Activated gamma-delta T cell treated with Interleukin-2 at 50 U/mL for 16 hours (primary cell): Measurements from ENCODE around the gene DEF6.
"Not testable (repeated sequence)": the region's sequence is repeated elsewhere in the genome, so short reads cannot be mapped to it uniquely, and the experiment has no call there.

ENCODE experiments used
- DNase-seq: peaks from one replicate; pipeline ENCODE4 v3.0.0-alpha.2; 2020

Gene DEF6

GRCh38 chr6:35311390-35312075 is 13.9 kb downstream of the DEF6 start:
- peak; percentile 70 for DNase-seq

GRCh38 chr6:35312076-35312800 is 14.6 kb downstream of the DEF6 start:
- DNase-seq = no peak

GRCh38 chr6:35312807-35313206 is 15.2 kb downstream of the DEF6 start:
- no peak for DNase-seq

GRCh38 chr6:35317483-35318195 is 20.0 kb downstream of the DEF6 start:
- DNase-seq = no peak

GRCh38 chr6:35318196-35319171 is 20.9 kb downstream of the DEF6 start:
- DNase-seq = no peak

GRCh38 chr6:35319346-35320030 is 21.9 kb downstream of the DEF6 start:
- DNase-seq = no peak

GRCh38 chr6:35320031-35320410 is 22.4 kb downstream of the DEF6 start:
- no peak for DNase-seq

GRCh38 chr6:35321091-35321490 is 23.5 kb downstream of the DEF6 start:
- DNase-seq = no peak

- DNase-seq = peak; percentile 77
Measured at GRCh38 chr6:35327349-35328027, 29.9 kb downstream of the DEF6 start.

- no peak for DNase-seq
Measured at GRCh38 chr6:35328108-35328723, 30.6 kb downstream of the DEF6 start.

GRCh38 chr6:35328965-35329364 is 31.3 kb downstream of the DEF6 start:
- not testable (repeated sequence) for DNase-seq

- DNase-seq = no peak
Measured at GRCh38 chr6:35330541-35331119, 33.0 kb downstream of the DEF6 start.

- peak; percentile 70 for DNase-seq
Measured at GRCh38 chr6:35332074-35332887, 34.7 kb downstream of the DEF6 start.

- no peak for DNase-seq
Measured at GRCh38 chr6:35341557-35341956, 43.9 kb downstream of the DEF6 start.

GRCh38 chr6:35342258-35343091 is 44.9 kb downstream of the DEF6 start, which contains the start of gene PPARD:
Gene PPARD, plus strand, starts transcription at chr6:35342558. Its CDS starts 68,530 bp downstream, at chr6:35411088.
- DNase-seq = peak; percentile 98

- DNase-seq = no peak
Measured at GRCh38 chr6:35343092-35343834, 45.6 kb downstream of the DEF6 start.

- no peak for DNase-seq
Measured at GRCh38 chr6:35343835-35344550, 46.4 kb downstream of the DEF6 start.
